GM21515 (cell line): ENCODE results near the gene GNG3.
"Not testable (repeated sequence)": the region's sequence is repeated elsewhere in the genome, so short reads cannot be mapped to it uniquely, and the experiment has no call there.

Experiments used
- ATAC-seq: cut with Tn5 transposase; IDR thresholded peaks from one replicate; pipeline ENCODE4 v1.9.1; 2021; ENCODE audit not compliant: unreplicated experiment

Gene GNG3

GRCh38 chr11:62716206-62716605, 8.7 kb downstream of the GNG3 start:
- ATAC-seq = no peak

- no peak for ATAC-seq
Observed at GRCh38 chr11:62716816-62717215, 9.3 kb downstream of the GNG3 start.

- no peak for ATAC-seq
Observed at GRCh38 chr11:62719302-62719978, 12.0 kb downstream of the GNG3 start.

- ATAC-seq = no peak
Observed at GRCh38 chr11:62721994-62722393, 14.5 kb downstream of the GNG3 start.

- no peak for ATAC-seq
Observed at GRCh38 chr11:62724171-62724570, 16.7 kb downstream of the GNG3 start.

GRCh38 chr11:62725646-62726045, 18.2 kb downstream of the GNG3 start:
- no peak for ATAC-seq

GRCh38 chr11:62726156-62726914, 18.9 kb downstream of the GNG3 start:
- ATAC-seq = no peak

- ATAC-seq = no peak
Observed at GRCh38 chr11:62726915-62727164, 19.4 kb downstream of the GNG3 start.

- ATAC-seq = peak; percentile 70
Observed at GRCh38 chr11:62727165-62727871, 19.8 kb downstream of the GNG3 start, which contains the start of gene HNRNPUL2. TSS of gene HNRNPUL2 (minus strand) at chr11:62727457. CDS start at chr11:62727156, 301 bp downstream.

- peak; percentile 48 for ATAC-seq
Observed at GRCh38 chr11:62727872-62728170, 20.3 kb downstream of the GNG3 start.

GRCh38 chr11:62728171-62728988, 20.9 kb downstream of the GNG3 start, which contains the start of gene TTC9C:
TSS of gene TTC9C (plus strand) at chr11:62728486. CDS start at chr11:62728849, 363 bp downstream.
- peak; percentile 15 for ATAC-seq

- ATAC-seq = not testable (repeated sequence)
Observed at GRCh38 chr11:62730076-62730475, 22.6 kb downstream of the GNG3 start.

GRCh38 chr11:62732830-62733229, 25.4 kb downstream of the GNG3 start:
- ATAC-seq = no peak

GRCh38 chr11:62737196-62737595, 29.7 kb downstream of the GNG3 start:
- ATAC-seq = no peak

- ATAC-seq = no peak
Observed at GRCh38 chr11:62747475-62748160, 40.1 kb downstream of the GNG3 start.

GRCh38 chr11:62749931-62750330, 42.5 kb downstream of the GNG3 start:
- not testable (repeated sequence) for ATAC-seq

GRCh38 chr11:62752177-62752785, 44.8 kb downstream of the GNG3 start:
- no peak for ATAC-seq

- ATAC-seq = peak; percentile 1
Observed at GRCh38 chr11:62752994-62753735, 45.7 kb downstream of the GNG3 start.

- ATAC-seq = peak; percentile 91
Observed at GRCh38 chr11:62753736-62754603, 46.5 kb downstream of the GNG3 start, which contains the start of gene ZBTB3. TSS of gene ZBTB3 (minus strand) at chr11:62754160. CDS start at chr11:62753664, 496 bp downstream.
